HG03520 (cell line): Measurements from ENCODE around the gene PFDN5.
A peak's percentile ranks its signal among the peaks of the same experiment; 100 is the strongest.
"Not testable (repeated sequence)": the region's sequence is repeated elsewhere in the genome, so short reads cannot be mapped to it uniquely, and the experiment has no call there.

Experiments used
- ATAC-seq: cut with Tn5 transposase; IDR thresholded peaks from one replicate; pipeline ENCODE4 v1.9.1; 2021; ENCODE audit warnings: mild to moderate bottlenecking, moderate library complexity; ENCODE audit not compliant: unreplicated experiment

The PFDN5 gene

DNA sequence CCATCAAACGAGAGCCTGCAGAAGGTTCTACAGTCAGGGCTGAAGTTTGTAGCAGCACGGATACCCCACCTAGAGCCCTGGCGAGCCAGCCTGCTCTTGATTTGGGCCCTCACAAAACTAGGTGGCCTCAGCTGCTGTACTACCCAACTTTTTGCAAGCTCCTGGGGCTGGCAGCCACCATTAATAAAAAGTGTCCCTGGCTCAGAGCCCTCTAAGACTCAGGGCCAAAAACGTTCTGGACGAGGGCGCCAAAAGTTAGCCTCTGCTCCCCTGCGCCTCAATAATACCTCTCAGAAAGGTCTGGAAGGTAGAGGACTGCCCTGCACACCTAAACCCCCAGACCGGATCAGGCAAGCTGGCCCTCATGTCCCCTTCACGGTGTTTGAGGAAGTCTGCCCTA, 8.9 kb upstream of the PFDN5 start:
- no peak for ATAC-seq

DNA sequence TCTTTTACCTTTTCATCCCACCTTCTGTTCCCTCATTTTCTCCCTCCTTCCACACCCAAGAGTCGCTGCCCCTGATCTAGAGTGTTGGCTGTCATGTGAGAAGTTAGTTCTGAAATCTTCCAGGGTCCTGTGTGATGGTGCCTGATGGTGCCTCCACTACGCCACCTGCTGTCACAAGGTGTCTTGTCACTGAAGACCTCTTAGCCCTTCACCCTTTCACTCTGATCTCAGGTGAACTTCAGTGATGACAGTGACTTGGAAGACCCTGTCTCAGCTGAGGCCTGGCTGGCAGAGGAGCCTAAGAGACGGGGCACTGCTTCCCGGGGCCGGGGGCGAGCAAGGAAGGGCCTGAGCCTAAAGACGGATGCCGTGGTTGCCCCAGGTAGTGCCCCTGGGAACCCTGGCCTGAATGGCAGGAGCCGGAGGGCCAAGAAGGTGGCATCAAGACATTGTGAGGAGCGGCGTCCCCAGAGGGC, 7.6 kb upstream of the PFDN5 start:
- no peak for ATAC-seq

DNA sequence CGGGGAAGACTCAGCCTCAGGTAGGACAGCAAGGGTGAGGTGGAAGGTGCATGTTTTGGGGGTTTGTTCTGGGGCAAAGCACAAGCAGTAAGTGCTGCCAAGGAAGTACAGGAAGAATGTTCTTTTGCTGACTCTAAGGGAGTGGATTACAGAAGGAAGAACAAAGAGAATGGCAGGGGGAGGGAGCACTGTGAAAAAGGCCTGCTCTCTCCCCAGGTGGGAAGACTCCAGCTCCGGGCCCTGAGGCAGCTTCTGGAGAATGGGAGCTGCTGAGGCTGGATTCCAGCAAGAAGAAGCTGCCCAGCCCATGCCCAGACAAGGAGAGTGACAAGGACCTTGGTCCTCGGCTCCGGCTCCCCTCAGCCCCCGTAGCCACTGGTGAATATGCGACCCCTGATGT, 7.0 kb upstream of the PFDN5 start:
- ATAC-seq: no peak

DNA sequence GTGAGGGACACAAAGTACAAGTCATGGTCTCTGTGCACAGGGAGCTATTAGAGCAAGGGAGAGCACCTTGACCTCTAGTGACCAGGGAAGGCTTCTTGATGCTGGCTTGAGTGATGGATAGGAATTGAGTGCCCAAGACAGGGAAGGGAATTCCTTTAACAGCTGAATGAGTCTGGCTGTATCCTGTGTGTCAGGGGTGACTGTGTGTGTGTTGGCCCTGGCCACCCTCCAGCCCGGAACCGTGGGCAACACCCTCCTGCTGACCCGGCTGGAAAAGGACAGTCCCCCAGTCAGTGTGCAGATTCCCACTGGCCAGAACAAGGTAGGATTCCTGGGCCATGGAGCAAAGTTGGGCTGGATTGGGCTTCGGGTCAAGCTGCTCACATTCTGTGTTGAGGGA, 5.5 kb upstream of the PFDN5 start:
- ATAC-seq: no peak

DNA sequence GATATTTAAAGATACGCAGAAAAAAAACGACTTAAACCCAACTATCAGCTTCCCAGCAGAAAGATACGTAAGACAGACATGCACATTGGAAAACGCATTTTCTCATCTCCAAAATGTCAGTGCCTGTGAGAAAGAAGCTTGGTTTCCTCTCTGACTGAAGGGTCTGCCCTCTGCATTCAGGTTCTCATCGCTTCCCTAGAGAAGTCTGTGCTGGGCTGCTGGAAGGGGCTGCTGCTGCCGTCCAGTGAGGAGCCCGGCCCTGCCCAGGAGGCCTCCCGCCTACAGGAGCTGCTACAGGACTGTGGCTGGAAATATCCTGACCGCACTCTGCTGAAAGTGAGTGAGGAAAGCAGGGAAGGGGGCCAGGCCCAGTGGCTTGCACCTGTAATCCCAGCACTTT, 4.7 kb upstream of the PFDN5 start:
- no peak for ATAC-seq

DNA sequence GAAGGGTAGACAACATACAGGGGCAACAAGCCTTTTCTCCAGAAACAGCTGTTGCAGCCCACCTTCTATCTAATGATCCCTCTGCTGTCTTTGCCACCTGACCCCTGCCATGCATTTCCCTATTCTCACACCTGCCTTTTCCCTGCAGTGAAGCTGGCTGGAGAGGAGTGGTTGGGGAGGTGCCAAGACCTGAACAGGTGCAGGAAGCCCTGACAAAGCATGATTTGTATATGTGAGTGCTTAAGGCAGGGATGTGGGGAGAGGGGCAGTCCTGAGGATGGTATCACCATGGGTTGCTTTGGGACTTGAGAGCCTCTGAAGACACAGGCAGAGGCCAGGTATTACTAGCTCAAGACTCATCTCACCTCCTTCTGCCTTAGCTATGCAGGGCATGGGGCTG, 2.9 kb upstream of the PFDN5 start:
- no peak for ATAC-seq

DNA sequence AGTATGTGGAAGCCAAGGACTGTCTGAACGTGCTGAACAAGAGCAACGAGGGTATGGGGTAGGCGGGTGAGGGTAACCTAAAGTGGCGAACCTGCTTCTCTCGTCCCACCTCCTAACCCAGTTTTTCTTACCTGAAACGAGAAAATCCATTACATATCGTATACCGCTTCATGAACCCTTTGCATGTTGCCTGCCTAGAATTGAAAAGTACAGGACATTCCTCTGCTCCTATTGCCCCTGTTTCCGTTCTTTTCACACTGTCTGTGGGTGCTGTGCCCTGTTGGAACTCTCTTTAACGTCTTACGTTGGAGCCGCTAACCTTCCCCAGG, 513 bp downstream of the PFDN5 start:
- no peak for ATAC-seq

DNA sequence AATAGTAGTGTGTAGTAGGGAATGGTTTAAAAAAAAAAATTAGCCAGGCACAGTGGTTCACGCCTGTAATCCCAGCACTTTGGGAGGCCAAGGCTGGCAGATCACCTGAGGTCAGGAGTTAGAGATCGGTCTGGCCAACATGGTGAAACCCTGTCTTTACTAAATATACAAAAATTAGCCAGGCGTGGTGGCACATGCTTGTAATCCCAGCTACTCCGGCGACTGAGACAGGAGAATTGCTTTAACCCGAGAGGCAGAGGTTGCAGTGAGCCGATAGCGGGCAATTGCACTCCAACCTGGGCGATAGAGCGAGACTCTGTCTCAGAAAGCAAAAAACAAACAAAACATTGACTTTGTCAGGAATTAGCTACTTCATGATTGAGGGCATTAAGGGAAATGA, 1.8 kb downstream of the PFDN5 start:
- not testable (repeated sequence) for ATAC-seq

DNA sequence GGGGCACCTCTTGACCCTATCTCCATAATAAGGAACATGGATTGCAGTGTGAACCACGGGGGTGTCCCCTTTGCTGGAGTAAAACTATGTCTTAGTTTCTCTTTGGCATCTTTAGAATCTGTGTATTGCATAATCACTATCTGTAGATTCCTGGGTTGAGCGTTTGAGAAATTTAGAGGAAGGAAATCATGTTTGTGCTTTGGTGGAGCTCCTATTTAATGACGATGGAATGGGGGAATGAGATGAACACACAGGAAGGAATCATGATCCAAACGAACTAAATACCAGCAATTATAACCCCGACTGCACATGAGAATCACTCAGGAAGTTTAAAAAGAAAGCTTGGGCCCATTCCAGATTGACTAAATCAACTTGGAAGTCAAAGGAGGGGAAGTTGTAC, 2.8 kb downstream of the PFDN5 start:
- no peak for ATAC-seq

DNA sequence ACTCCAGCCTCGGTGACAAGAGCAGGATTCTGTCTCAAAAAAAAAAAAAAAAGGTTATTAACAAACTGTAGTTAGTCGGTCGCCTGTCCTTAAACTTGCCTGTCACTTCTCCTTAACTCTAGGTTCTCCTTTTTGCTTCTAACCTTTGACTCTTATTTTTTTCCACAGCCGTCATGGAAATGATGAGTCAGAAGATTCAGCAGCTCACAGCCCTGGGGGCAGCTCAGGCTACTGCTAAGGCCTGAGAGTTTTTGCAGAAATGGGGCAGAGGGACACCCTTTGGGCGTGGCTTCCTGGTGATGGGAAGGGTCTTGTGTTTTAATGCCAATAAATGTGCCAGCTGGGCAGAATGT, 3.7 kb downstream of the PFDN5 start:
- peak; percentile 7 for ATAC-seq

DNA sequence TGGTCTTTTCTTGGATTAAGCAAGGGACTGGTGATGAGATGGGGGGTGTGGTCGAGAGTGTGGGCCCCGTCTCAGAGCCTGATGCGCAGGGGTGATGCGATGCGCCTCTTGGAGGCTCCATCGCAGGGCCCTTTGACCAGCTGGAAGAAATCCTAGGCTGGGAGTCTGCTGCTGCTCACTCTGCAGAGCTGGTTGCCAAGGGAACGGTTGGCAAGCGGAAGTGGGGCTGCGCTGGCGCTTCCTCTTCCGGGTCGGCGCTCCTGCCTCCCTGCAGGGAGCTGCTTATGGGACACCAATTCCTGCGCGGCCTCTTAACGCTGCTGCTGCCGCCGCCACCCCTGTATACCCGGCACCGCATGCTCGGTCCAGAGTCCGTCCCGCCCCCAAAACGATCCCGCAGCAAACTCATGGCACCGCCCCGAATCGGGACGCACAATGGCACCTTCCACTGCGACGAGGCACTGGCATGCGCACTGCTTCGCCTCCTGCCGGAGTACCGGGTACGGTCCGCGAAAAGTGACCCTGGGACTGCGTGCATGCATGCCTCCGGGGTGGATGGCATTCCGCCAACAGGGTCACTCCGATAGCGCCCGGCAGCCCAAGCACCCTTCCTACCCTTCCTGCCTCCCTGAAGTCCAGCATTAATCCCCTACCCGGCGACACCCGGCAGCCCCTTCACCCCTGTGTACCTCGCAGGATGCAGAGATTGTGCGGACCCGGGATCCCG, 4.3 kb downstream of the PFDN5 start, which contains the start of gene MYG1:
MYG1 (plus strand) TSS at position 242 of the 727 bp plus-strand sequence; CDS start at position 285, 43 bp downstream.
- ATAC-seq: peak; percentile 61

DNA sequence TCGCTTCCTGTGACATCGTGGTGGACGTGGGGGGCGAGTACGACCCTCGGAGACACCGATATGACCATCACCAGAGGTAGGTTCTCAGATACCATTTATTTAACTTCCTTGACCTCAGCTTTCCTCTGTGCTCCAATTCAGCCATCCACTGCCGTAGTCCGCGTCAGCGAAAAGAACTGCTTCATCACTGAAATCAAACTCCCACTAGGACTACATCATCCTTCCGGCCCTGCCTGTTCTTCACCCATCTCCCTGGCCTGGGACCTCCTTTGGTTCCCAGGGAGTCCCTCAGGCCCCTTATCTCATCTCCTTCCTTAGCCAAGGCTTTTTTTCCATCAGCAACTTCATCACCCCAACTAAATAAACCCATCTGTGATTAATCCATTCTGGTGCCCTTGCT, 4.8 kb downstream of the PFDN5 start:
- peak; percentile 1 for ATAC-seq

DNA sequence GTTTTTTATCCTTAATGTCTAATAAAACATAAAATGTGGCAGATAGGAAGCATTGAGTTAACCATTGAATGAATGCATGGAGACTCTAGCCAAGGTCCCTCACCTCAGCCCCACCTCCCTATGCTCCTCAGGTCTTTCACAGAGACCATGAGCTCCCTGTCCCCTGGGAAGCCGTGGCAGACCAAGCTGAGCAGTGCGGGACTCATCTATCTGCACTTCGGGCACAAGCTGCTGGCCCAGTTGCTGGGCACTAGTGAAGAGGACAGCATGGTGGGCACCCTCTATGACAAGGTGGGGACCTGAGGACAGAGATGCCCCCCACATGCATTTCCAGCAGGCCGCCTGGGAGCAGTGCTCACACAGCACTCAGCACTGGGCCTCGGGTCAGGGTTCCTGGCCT, 7.6 kb downstream of the PFDN5 start:
- no peak for ATAC-seq

DNA sequence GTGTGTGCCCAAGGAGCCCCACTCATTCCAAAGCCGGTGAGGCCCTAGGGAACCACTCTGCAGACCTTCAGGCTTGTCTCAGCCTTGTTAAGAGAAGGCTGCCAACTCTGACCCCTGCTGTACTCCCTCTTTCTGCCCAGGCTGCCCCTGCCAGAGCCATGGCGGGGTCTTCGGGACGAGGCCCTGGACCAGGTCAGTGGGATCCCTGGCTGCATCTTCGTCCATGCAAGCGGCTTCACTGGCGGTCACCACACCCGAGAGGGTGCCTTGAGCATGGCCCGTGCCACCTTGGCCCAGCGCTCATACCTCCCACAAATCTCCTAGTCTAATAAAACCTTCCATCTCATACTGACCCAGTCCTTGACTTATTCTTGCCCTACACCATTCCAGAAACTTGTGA, 11.5 kb downstream of the PFDN5 start:
- no peak for ATAC-seq

DNA sequence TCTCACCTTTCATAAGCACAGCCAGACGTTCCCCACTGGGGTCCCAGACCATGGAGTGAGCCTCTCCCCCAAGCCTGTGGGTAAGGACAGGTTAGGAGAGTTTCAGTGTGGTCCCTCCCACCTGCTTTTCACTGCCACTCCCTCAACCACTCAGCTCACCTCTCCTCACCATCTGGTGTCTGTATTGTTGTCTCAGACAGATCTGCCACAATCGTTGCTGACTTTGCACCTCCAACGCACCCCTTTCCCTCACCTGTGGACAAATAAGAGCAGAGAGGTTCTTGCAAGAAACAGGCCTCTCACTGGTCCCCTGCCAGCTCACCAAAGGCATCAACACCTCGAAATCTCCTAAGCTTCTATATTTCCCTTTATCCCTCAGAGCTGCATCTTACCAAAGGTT, 12.9 kb downstream of the PFDN5 start:
- ATAC-seq: no peak

DNA sequence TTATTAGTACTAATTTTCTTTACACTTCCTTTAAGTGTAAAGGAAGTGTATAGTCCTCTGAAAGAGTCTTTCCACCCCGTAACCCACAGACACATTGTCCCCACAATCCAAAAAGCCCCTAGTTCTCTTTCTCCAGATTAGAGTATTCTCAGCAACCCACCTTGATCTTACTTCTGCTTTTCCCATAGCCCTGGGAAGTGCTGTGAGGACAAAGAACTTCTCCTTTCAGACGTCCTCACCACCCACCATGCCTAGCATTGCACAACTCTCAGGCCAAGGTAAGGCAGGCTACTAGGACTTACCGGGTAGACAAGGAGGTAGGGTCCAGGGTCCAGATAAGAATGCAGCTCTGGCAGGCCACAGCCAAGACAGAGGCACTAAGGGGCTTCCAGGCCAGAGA, 18.7 kb downstream of the PFDN5 start:
- no peak for ATAC-seq

DNA sequence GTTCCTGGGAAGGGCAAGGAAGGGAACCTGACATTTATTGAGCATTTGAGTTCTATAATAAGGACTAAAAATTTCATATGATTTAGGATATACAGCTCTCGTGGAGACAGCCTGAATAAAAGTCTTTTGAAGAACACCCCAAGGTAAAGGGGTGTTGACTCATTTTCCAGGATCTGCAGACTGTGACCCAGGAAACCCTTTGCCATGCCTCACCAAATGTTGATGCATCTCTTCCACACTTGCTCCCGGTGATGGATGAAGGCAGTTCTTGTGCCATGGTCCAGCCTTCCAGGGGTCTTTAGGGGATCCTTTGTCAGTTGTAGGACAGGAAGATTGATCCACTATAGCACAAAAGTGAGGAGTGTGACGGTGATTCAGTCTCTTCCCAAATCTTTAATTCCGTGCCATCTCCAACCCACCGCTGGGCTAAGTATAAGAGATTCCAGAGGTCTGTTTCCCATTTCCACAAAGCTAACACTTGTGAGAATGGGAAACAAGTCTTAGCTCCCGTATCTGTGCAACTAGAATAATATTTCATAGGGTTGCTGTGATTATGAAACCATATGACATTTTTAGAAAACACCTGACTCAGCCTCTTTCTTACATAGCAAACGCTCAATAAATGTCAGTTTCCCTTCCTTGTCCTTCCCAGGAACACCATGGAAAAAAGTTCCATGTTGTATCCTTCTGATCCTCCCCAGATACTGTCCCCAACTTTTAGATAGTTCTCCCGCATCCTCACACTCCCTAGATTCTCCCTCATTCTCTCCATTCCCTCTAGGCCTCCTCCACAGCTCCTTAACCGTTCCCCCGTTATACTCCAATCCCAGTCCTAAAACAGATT, 25.2 kb downstream of the PFDN5 start:
- ATAC-seq: no peak

DNA sequence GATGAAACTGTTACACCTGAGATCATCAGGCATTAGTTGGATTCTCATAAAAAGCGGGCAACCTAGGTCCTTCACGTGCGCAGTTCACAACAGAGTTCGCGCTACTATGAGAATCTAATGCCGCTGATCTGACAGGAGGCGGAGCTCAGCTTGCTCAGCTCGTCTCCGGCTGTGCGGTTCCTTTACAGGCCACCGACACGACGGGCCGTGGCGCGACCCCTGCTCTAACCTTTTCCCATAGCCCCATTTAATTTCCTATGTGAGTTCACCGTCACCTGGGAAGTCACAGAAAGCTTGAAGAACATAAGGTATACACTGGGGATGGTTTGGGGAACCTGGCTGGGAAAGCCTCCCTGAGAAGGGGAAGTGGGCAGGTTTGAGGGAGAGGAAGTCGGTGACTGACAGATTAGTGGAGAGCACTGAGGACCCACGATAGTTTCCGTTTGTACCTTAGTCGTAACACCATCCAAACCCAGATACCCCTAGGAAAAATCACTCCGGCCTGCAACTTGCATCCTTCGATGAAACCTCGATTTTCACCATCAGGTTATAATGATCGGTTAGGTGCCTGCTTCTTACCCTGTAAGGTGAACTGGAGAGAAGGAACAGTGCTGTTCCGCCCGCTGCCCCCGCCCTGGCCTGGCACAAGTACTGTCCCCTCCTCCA, 28.9 kb downstream of the PFDN5 start:
- ATAC-seq: no peak

DNA sequence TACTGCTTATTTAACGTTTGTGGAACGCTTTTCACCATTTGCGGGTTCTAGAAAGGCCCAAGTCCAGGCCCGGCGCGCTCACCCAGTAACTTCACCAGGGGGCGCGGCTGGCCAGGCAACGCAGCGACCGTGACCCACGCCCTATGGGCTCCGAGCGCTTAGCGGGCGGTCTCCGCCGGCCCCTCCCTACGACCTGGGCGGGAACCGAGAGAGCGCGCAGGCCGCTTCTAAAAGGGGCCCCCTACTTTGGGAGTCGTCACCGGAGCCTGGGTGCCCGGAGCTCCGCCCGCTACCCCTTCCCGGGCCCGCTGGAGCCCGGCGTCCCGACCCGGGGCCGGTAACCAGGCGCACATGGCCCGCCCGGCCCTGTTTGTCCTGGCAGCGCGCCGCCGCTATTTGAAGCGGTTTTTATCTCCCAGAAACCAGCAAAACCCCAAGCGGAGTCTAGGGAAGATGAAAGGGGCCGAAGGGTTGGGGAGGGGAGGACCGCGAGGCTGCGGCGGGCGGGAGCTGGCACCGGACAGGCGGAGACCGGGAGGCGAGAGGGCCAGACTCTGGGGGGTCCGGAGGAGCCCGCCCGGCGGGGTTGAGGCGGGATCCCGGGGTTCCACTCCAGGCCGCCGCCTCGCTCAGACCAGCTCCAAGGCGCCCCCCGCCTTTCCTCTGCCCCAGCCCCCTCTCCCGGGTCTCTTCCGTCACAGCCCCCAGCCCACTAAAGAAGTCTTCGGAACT, 29.6 kb downstream of the PFDN5 start:
- ATAC-seq: peak; percentile 42

DNA sequence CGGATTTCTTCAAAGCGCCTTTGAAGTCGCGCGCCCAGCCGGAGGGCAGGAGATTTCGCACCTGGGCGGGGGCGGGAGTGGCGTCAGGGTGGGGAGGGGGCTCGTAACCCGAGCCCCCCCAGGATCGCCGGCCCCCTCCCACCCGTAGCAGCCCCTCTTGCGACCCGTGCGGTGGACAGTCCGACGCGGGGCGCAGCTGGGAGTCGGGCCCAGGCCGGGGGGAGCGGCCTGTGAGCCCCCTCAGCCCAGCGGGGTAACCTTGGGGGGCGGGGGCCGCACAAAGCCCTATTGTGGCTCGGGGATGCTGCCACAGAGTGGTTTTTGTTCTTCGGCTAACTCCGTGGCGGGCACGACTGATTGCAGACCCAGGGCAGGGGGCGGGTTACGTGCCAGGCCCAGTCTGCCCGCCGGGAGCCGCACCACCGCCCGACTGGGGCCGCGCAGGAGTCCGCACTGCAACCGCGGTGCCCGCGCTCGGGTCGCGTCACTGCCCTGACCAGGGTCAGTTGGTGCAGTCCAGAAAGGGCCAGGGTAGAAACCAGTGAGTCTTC, 30.2 kb downstream of the PFDN5 start:
- no peak for ATAC-seq
